Measurements from ENCODE around the gene ITPK1. TPM values are rescaled to one million over a fixed set of nuclear protein-coding genes. Genes with fewer than 3 reads are reported as not detected.

ITPK1 gene
- total RNA-seq, 2 experiments from 2014 or later: 12.2 to 18.9 TPM

DNA sequence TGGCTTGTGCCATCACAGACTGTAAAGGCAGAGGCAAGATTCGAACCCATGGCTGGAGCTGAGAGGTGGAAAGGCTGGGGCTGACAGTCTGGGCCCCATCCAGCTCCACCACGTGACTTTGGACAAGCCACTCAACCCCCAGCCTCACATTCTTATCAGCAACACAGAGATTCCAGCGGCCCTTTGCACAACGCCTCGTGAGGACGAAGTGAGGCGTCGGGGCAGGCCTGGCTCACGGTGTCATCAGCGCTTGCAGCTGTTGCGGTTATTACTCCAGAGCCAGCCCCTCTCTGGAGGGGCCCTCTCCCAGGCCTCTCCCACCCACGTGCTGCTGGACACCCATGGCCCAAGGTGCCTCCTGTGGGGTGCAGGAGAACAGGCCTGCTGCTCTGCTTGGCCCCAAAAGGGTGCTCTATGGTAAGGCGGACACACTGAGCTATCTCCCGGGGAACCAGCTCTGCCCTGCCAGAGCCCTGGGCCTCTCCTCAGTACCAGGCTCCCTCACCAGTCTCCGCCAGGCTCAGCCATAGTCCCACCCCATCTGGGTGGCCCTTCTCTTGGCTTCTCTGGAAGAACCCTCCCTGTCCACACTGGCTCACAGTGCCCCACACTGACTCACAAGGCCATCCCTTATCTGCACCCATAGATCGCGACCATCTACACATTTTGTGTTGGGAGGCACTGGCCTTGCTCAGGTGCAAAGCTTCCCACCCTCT, 171.7 kb downstream of the ITPK1 start:
- Mint-ChIP-seq H3K4me1 (ENCODE audit: low read depth) (no peaks in the 10 kb centered on the region), H3K4me3 (no peak overlapping the region), H3K27me3 (ENCODE audit: low read depth) (no peaks in the 10 kb centered on the region), H3K36me3 (ENCODE audit: low read depth) (peaks cover 8% of the 10 kb centered on the region), H3K27ac (no peak overlapping the region), H3K9me3 (no peaks in the 10 kb centered on the region)
- no peak for DNase-seq
- CTCF ChIA-PET: interaction anchor here (0.6 to 1.3 kb wide), 3 partner anchors 8 to 110 kb away, joined by 3 to 4 read pairs (median 3); no protein-coding TSS in a partner anchor
- intact Hi-C loops (cut with micrococcal nuclease): no loop called here

DNA sequence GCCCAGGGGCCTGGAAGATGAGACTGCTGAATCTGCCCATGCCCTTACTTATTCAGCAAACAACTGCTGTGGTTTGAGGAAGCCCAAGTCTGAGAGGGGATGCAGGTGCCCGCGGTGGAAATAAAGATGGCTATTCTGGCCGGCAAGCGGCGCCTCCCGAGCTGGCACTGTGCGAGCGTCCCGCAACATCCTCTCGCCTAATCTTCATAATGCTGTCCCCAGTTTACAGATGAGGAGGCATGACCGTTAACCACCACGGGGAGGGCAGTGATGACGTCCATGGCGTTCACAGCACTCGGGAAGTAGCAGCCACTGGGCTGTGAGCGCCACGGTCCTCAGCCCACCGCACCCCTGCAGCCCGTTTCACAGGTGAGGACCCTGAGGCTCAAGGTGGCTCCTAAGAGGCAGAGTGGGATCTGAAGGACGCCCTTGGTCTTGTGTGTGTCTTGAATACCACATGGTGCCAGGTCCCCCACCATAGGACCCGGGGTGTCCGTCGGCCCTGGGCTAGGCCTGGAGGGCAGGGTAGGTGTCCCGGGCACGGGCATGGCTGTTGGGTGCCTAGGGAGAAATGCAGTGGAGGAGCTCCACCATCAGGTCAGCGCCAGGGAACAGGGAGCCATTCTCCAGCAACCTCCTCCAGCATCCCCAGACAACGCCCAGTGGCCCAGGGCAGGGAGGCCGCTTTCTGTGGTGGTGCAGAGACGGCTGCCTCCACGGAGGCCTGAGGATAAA, 172.6 kb downstream of the ITPK1 start:
- H3K36me3 Mint-ChIP-seq (ENCODE audit: low read depth): peaks cover 8% of the 10 kb centered on the region
- no peaks in the 10 kb centered on the region for H3K4me1 Mint-ChIP-seq (ENCODE audit: low read depth)
- no peaks in the 10 kb centered on the region for H3K9me3 Mint-ChIP-seq
- no peak overlapping the region for H3K27ac Mint-ChIP-seq
- CTCF ChIA-PET: interaction anchor here (1.3 kb wide), 2 partner anchors 9 to 39 kb away, joined by 3 read pairs; no protein-coding TSS in a partner anchor
- no peak for DNase-seq
- no peak overlapping the region for H3K4me3 Mint-ChIP-seq
- intact Hi-C loops (cut with micrococcal nuclease): no loop called here
- no peaks in the 10 kb centered on the region for H3K27me3 Mint-ChIP-seq (ENCODE audit: low read depth)

DNA sequence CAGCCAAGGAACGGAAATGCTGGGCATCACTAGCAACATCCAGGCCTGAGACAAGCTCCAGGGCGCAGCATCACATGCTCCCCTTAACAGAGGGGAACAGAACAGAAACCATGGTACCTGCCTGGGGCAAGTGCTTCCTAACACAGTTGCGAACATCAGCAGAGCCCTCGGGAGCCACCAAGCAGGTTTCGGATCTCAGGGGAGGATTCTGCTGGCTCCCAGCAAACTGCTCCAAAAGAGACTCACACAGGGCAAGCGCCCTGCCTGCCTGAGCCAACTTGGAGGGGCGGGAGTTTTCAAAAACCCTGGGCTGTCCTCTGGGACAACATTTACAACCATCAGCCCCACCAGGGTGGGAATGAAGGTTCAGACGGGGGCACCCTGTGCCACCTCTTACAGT, 173.1 kb downstream of the ITPK1 start:
- Mint-ChIP-seq H3K4me1 (ENCODE audit: low read depth) (no peaks in the 10 kb centered on the region), H3K27me3 (ENCODE audit: low read depth) (no peaks in the 10 kb centered on the region), H3K9me3 (no peaks in the 10 kb centered on the region), H3K36me3 (ENCODE audit: low read depth) (peaks cover 6% of the 10 kb centered on the region), H3K27ac (no peak overlapping the region), H3K4me3 (no peak overlapping the region)
- CTCF ChIA-PET: no interaction called here
- no peak for DNase-seq
- intact Hi-C loops (cut with micrococcal nuclease): no loop called here

DNA sequence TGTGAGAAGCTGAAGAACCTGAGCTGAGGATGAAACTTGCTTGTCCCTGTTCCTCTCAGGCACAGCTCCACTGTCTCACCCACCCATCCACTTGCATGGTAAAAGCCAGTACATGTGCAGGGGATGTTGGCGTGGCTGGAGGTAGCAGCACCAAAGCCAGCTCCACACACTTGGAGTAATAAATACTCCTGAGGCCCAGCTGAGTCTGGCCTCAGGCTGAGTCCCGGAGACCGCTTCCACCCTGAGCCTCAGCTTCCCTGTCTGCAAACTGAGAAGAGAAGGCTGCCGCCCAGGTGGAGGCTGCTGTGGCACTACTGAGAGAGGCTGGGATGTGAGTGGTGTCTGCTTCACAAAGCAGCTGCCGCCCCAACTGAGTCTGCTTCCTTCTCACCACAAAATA, 173.6 kb downstream of the ITPK1 start:
- H3K36me3 Mint-ChIP-seq (ENCODE audit: low read depth): peaks cover 6% of the 10 kb centered on the region
- CTCF ChIA-PET: no interaction called here

DNA sequence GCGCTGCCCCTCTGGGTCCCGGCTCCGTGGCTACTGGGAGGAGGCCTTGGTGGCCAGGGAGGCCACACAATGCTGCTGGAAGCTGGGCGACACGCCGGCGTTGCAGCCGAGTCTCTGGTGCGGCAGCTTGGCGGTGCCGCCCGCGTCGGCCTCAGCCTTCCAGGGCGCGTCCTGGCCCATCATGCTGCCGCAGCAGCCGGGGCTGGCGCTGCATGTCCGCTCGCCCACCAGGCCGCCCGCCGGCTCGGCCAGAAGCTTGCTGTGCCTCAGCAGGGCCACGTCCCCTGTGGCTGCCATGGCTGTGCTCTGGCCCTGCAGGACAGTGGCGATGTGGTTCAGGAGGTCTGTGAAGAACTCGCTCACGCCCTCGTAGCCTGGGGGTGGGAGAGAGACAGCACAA, 174.2 kb downstream of the ITPK1 start:
- Mint-ChIP-seq H3K36me3 (ENCODE audit: low read depth) (peaks cover 6% of the 10 kb centered on the region), H3K4me1 (ENCODE audit: low read depth) (no peaks in the 10 kb centered on the region), H3K27ac (no peak overlapping the region), H3K27me3 (ENCODE audit: low read depth) (no peaks in the 10 kb centered on the region), H3K4me3 (no peak overlapping the region), H3K9me3 (no peaks in the 10 kb centered on the region)
- no peak for DNase-seq
- intact Hi-C loops (cut with micrococcal nuclease): no loop called here
- CTCF ChIA-PET: no interaction called here

More for the DNA sequence above, 173.6 kb downstream of the ITPK1 start:
- no peaks in the 10 kb centered on the region for H3K9me3 Mint-ChIP-seq
- H3K4me3 Mint-ChIP-seq: no peak overlapping the region
- no peak for DNase-seq
- H3K4me1 Mint-ChIP-seq (ENCODE audit: low read depth): no peaks in the 10 kb centered on the region
- no peaks in the 10 kb centered on the region for H3K27me3 Mint-ChIP-seq (ENCODE audit: low read depth)
- no peak overlapping the region for H3K27ac Mint-ChIP-seq
- intact Hi-C loops (cut with micrococcal nuclease): no loop called here

DNA sequence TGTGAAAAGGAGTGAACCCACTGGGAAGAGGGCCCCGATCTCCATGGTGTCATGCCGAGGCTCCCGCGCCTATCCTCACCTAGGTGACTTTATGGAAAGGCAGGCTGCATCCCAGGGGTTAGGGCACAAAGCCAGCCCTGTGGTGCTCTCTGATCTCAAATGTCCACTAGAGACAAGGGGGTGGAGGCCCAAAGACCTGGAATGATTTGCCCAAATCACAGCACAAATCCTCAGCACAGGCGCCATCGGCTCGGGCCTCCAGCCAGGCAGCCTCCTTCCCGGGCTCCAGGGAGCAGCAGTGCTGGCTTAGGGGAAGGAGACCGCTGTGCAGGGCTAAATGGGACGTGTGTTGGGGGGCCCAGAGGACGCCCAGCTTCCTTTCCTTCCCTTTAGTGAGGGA, 175.2 kb downstream of the ITPK1 start:
- intact Hi-C loops (cut with micrococcal nuclease): no loop called here
- no peaks in the 10 kb centered on the region for H3K27me3 Mint-ChIP-seq (ENCODE audit: low read depth)
- no peak for DNase-seq
- no peaks in the 10 kb centered on the region for H3K4me1 Mint-ChIP-seq (ENCODE audit: low read depth)
- peaks cover 4% of the 10 kb centered on the region for H3K36me3 Mint-ChIP-seq (ENCODE audit: low read depth)
- no peak overlapping the region for H3K4me3 Mint-ChIP-seq
- CTCF ChIA-PET: no interaction called here
- H3K27ac Mint-ChIP-seq: no peak overlapping the region
- H3K9me3 Mint-ChIP-seq: no peaks in the 10 kb centered on the region

DNA sequence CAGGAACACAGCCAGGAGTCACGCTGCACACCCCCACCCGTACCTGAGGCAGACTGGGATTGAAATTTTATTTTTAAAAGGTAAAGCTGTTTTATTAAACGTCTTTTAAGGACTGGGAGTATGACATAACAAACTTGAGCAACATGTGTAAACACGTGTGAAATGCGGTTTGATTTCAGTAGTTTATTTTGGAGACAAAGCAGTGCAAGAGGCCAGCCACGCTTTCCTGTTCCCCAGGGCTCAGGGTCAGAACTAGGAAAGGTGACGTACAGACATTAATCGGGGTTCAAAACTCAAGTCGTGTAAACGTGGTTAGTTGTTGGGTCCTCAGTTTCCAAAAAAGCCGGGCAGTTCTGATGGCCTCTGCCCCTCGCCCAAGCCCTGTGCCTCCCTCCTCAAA, 176.0 kb downstream of the ITPK1 start:
- no peak overlapping the region for H3K27ac Mint-ChIP-seq
- no peak overlapping the region for H3K4me3 Mint-ChIP-seq
- intact Hi-C loops (cut with micrococcal nuclease): no loop called here
- H3K36me3 Mint-ChIP-seq (ENCODE audit: low read depth): peaks cover 4% of the 10 kb centered on the region
- CTCF ChIA-PET: no interaction called here
- DNase-seq: no peak
- no peaks in the 10 kb centered on the region for H3K9me3 Mint-ChIP-seq
- H3K27me3 Mint-ChIP-seq (ENCODE audit: low read depth): no peaks in the 10 kb centered on the region
- H3K4me1 Mint-ChIP-seq (ENCODE audit: low read depth): no peaks in the 10 kb centered on the region

DNA sequence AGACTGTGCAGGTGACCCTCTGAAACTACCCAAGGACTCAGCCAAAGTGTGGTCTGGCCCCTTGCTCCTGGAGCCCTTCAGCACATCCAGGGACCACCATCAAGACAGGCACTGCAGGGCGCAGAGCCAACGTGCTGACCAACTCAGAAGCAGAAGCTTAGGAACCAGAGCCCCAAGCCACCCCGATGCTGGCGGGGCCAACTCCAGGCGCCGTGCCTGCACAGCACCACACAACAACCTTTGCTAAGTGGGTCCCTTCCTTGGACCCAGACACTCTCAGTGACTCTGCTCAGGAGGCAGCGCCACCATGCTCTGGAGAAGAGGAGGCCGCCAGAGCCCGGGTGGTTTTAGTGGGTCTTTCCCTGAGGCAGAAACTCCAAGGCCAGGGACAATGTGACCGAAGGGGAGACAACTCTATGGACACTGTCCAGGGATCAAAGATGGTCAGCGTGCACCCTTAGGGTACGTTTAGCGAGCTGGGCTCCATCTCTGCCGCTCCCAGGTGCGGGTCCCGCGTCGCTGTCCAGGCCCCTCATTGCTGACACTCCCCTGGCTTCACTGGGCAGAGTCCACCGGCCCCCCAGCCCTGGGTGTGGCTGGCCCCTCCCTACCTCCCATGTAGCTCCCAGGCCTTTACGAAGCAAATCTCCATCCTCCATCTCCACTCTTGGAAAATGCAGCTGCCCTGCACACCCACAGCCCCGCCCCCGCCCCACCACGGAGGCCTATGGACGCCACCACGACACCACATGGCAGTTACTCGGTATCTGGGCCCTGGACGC, 176.6 kb downstream of the ITPK1 start:
- Mint-ChIP-seq H3K9me3 (no peaks in the 10 kb centered on the region), H3K36me3 (ENCODE audit: low read depth) (no peaks in the 10 kb centered on the region), H3K27me3 (ENCODE audit: low read depth) (no peaks in the 10 kb centered on the region), H3K4me1 (ENCODE audit: low read depth) (no peaks in the 10 kb centered on the region), H3K27ac (no peak overlapping the region), H3K4me3 (no peak overlapping the region)
- intact Hi-C loops (cut with micrococcal nuclease): no loop called here
- no peak for DNase-seq
- CTCF ChIA-PET: no interaction called here

DNA sequence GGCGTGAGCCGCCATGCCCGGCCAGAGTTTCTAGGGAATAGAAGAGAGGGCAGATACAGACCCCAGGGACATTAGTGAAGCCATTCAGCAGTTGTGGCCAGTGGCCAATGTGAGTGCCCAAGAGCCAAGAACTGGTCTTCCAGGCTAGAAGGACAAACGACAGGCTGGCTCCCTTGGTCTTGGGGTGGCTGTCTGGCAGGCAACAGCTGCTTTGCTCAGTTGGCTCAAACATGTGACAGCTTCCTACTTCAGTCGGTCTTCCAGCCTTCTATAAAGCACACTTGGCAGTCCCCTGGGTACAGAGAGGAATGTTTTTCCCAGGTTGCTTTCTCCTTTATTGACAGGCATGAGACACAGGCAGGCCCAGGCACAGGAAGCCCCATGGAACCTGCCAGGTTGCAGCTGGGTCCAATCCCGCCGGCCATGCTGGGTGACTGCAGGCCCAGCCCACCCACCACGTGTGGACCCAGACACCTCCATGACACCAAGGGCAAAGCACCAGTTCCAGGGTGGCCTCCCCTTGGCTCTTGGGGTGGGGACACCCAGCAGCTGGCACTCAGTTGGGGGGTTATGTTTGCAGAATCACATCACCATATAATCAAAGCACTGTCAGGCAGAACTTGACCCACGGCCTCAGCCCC, 177.4 kb downstream of the ITPK1 start:
- intact Hi-C loops (cut with micrococcal nuclease): no loop called here
- no peaks in the 10 kb centered on the region for H3K9me3 Mint-ChIP-seq
- H3K27ac Mint-ChIP-seq: no peak overlapping the region
- H3K4me3 Mint-ChIP-seq: no peak overlapping the region
- CTCF ChIA-PET: interaction anchor here (1.1 kb wide), 1 partner anchor 14 kb away, joined by 4 read pairs; no protein-coding TSS in a partner anchor
- no peaks in the 10 kb centered on the region for H3K27me3 Mint-ChIP-seq (ENCODE audit: low read depth)
- H3K4me1 Mint-ChIP-seq (ENCODE audit: low read depth): no peaks in the 10 kb centered on the region
- H3K36me3 Mint-ChIP-seq (ENCODE audit: low read depth): no peaks in the 10 kb centered on the region
- no peak for DNase-seq

DNA sequence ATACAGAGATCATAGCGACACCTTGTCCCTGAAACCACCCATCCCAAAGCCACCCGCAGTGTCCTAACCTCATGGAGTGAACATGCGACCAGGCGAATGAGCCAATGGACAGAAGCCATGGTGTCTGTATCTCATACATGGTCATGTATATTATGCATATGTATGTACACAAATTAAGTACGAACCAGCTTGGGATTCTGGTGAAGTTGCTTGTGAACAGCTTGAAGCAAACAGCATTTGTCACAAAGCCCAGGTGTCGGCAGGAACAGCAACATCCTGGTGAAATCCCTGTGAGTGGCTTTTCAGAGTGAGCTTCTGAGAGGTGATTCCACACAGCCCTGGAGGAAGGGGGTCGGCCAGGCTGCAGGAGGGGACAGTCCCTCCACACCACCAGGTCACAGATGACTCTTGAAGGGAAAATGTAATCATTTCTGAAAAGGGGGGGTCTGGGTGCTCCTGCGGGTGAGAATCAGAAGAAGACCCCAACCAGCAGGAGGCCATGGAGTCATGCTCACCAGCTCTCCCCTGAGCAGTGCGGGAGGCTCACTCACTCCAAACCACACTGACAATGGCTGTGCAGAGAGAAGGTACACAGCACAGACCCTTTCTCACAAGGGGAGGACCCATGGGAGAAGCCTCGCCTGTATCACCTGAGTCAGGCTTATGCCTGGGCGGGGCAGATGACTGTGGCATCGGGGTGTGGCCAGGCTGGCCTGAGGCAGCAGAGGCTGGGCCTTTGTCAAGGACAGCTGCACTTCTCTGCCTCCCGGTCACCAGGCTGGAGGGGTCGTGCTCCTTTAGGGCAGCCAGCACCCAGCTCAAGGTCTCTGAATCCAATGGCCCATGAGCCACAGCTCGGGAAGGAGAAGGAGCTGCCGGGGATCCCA, 178.4 kb downstream of the ITPK1 start:
- CTCF ChIA-PET: interaction anchor here (1.1 kb wide), 1 partner anchor 15 kb away, joined by 4 read pairs; no protein-coding TSS in a partner anchor
- Mint-ChIP-seq H3K27ac (no peak overlapping the region), H3K36me3 (ENCODE audit: low read depth) (no peaks in the 10 kb centered on the region), H3K27me3 (ENCODE audit: low read depth) (no peaks in the 10 kb centered on the region), H3K4me3 (no peak overlapping the region), H3K4me1 (ENCODE audit: low read depth) (no peaks in the 10 kb centered on the region), H3K9me3 (no peaks in the 10 kb centered on the region)
- intact Hi-C loops (cut with micrococcal nuclease): no loop called here
- DNase-seq: no peak

DNA sequence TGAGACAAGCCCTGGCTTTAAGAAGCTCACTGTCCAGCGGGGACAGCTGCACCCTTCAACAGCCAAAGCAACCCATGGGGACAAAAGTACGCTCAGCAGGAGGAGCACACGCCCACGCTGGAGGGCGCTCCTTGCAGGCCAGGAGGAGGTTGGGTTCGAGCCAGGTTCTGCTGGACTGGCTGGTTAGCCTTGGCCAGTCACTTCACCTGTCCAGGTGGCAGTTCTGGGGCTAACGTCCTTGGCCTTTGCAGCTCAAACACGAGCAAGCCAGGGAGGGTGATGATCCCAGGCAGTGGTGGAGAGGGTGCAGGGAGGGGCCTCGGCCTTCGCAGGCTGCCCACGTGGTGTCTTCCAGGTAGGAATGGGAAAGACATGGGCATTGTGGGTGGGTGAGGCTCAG, 179.6 kb downstream of the ITPK1 start:
- DNase-seq: no peak
- no peak overlapping the region for H3K27ac Mint-ChIP-seq
- H3K9me3 Mint-ChIP-seq: no peaks in the 10 kb centered on the region
- H3K4me1 Mint-ChIP-seq (ENCODE audit: low read depth): no peaks in the 10 kb centered on the region
- no peak overlapping the region for H3K4me3 Mint-ChIP-seq
- no peaks in the 10 kb centered on the region for H3K27me3 Mint-ChIP-seq (ENCODE audit: low read depth)
- CTCF ChIA-PET: no interaction called here
- intact Hi-C loops (cut with micrococcal nuclease): no loop called here
- no peaks in the 10 kb centered on the region for H3K36me3 Mint-ChIP-seq (ENCODE audit: low read depth)

Measured in activated naive CD4-positive, alpha-beta T cell treated with anti-CD3 and anti-CD28 coated beads for 36 hours (primary cell).